DOHH2 (cell line): ENCODE data around the gene EEFSEC.

Source experiments
- H3F3A ChIP-seq: fragments of 200-600 bp; sonication (generic), shearing (Covaris generic); 2 replicates; pipeline ENCODE4 v1.6.0; 2016; ENCODE audit warnings: antibody characterized with exemption, mild to moderate bottlenecking; ENCODE audit not compliant: control insufficient read depth, insufficient read depth
- H3K27ac ChIP-seq: fragments of 200-600 bp; sonication (generic); 2 replicates; pipeline ENCODE4 v1.5.1; 2014; ENCODE audit warnings: low read depth, mild to moderate bottlenecking, low read length, moderate library complexity
- H3K27me3 ChIP-seq: fragments of 200-600 bp; sonication (generic); 2 replicates; pipeline ENCODE4 v1.6.1; 2014; ENCODE audit warnings: mild to moderate bottlenecking, low read length, mixed read lengths; ENCODE audit not compliant: control insufficient read depth
- H3K36me3 ChIP-seq: fragments of 200-600 bp; sonication (generic); 2 replicates; pipeline ENCODE4 v1.6.1; 2014; ENCODE audit warnings: mild to moderate bottlenecking, low read length, moderate library complexity, mixed read lengths; ENCODE audit not compliant: control insufficient read depth
- H3K4me1 ChIP-seq: fragments of 200-600 bp; sonication (generic); 2 replicates; pipeline ENCODE4 v1.6.1; 2014; ENCODE audit warnings: mild to moderate bottlenecking, low read length, mixed read lengths; ENCODE audit not compliant: control insufficient read depth
- H3K4me2 ChIP-seq: fragments of 200-600 bp; sonication (generic); 2 replicates; pipeline ENCODE4 v1.6.0; 2014; ENCODE audit warnings: mild to moderate bottlenecking, low read length, moderate library complexity
- H3K4me3 ChIP-seq: fragments of 200-600 bp; sonication (generic); 2 replicates; pipeline ENCODE4 v1.5.1; 2014; ENCODE audit warnings: mild to moderate bottlenecking, low read length, mixed read lengths
- H3K79me2 ChIP-seq: fragments of 200-600 bp; sonication (generic); 2 replicates; pipeline ENCODE4 v1.6.1; 2014; ENCODE audit warnings: mild to moderate bottlenecking, low read length, mixed read lengths; ENCODE audit not compliant: control insufficient read depth
- H3K9me2 ChIP-seq: fragments of 200-600 bp; sonication (generic); replicated peaks from 2 replicates; pipeline ENCODE4 v1.6.1; 2014; ENCODE audit warnings: mild to moderate bottlenecking, low read length, mixed read lengths; ENCODE audit not compliant: control insufficient read depth
- H3K9me3 ChIP-seq: fragments of 200-600 bp; sonication (generic); 2 replicates; pipeline ENCODE4 v1.6.1; 2014; ENCODE audit warnings: antibody characterized with exemption, low read length, mixed read lengths; ENCODE audit not compliant: control insufficient read depth, insufficient read depth
- H4K20me1 ChIP-seq: fragments of 200-600 bp; sonication (generic); 2 replicates; pipeline ENCODE4 v1.6.0; 2014; ENCODE audit warnings: low read depth, mild to moderate bottlenecking, antibody characterized with exemption, low read length, moderate library complexity; ENCODE audit not compliant: control insufficient read depth, insufficient read depth
- CTCF ChIP-seq: fragments of 200-600 bp; sonication (generic); IDR thresholded peaks from one replicate; pipeline ENCODE4 v1.5.1; 2014; ENCODE audit warnings: antibody characterized with exemption, mild to moderate bottlenecking, low read depth, low read length; ENCODE audit not compliant: poor library complexity, severe bottlenecking
- EZH2phosphoT487 ChIP-seq: fragments of 200-600 bp; sonication (generic); IDR thresholded peaks from 2 replicates; pipeline ENCODE4 v1.6.1; 2017; ENCODE audit warnings: borderline replicate concordance, mild to moderate bottlenecking, antibody characterized with exemption, low read length, moderate library complexity, mixed read lengths

EEFSEC gene

GRCh38 chr3:128429751-128430150 lies 276.5 kb downstream of the EEFSEC start:
- Histone ChIP-seq H3K36me3 (no peaks in the 10 kb centered on the region), H3F3A (no peaks in the 10 kb centered on the region), H3K4me2 (no peak overlapping the region), H3K27me3 (no peaks in the 10 kb centered on the region; the same call in 1 of the 2 replicates), H3K27ac (no peak overlapping the region), H4K20me1 (no peaks in the 10 kb centered on the region), H3K4me1 (peaks cover 4% of the 10 kb centered on the region; the same call in 1 of the 2 replicates), H3K9me3 (no peaks in the 10 kb centered on the region), H3K4me3 (no peak overlapping the region), H3K79me2 (no peaks in the 10 kb centered on the region), H3K9me2 (no peaks in the 10 kb centered on the region)
- TF ChIP-seq CTCF (no peak), EZH2phosphoT487 (no peak)

GRCh38 chr3:128430301-128430700 lies 277.0 kb downstream of the EEFSEC start:
- Histone ChIP-seq H3K36me3 (no peaks in the 10 kb centered on the region), H4K20me1 (no peaks in the 10 kb centered on the region), H3K4me1 (peaks cover 4% of the 10 kb centered on the region; the same call in 1 of the 2 replicates), H3F3A (no peaks in the 10 kb centered on the region), H3K79me2 (no peaks in the 10 kb centered on the region), H3K27ac (no peak overlapping the region), H3K9me2 (no peaks in the 10 kb centered on the region), H3K9me3 (no peaks in the 10 kb centered on the region), H3K4me3 (no peak overlapping the region), H3K4me2 (no peak overlapping the region), H3K27me3 (no peaks in the 10 kb centered on the region; the same call in 1 of the 2 replicates)
- TF ChIP-seq EZH2phosphoT487 (no peak), CTCF (no peak)

GRCh38 chr3:128430731-128431130 lies 277.4 kb downstream of the EEFSEC start:
- no peaks in the 10 kb centered on the region for H3K79me2 ChIP-seq
- no peaks in the 10 kb centered on the region for H3F3A ChIP-seq
- no peak overlapping the region for H3K27ac ChIP-seq
- no peaks in the 10 kb centered on the region for H4K20me1 ChIP-seq
- H3K4me3 ChIP-seq: no peak overlapping the region
- H3K27me3 ChIP-seq: no peaks in the 10 kb centered on the region; the same call in 1 of the 2 replicates
- peaks cover 4% of the 10 kb centered on the region; the same call in 1 of the 2 replicates for H3K4me1 ChIP-seq
- no peak overlapping the region for H3K4me2 ChIP-seq
- no peaks in the 10 kb centered on the region for H3K9me2 ChIP-seq
- H3K36me3 ChIP-seq: no peaks in the 10 kb centered on the region
- no peak for TF ChIP-seq CTCF
- no peak for TF ChIP-seq EZH2phosphoT487
- no peaks in the 10 kb centered on the region for H3K9me3 ChIP-seq
